SK-N-SH (cell line): Measurements from ENCODE around the gene BABAM2. TPM values are rescaled to one million over a fixed set of nuclear protein-coding genes. Genes with fewer than 3 reads are reported as not detected.
A peak's percentile ranks its signal among the peaks of the same experiment; 100 is the strongest.

Source experiments
- CTCF ChIA-PET: fragments of 300-600, 350-600 bp; formaldehyde crosslinking; extraction: SDS; loops from one replicate; lab custom pipeline; 2021; lab: Yijun Ruan, JAX
- POLR2A ChIA-PET: fragments of 350-600 bp; sonication (Branson Sonifier 250); formaldehyde crosslinking; extraction: SDS; loops from one replicate; lab custom pipeline; 2020; ENCODE audit warnings: antibody characterized with exemption, inconsistent platforms; lab: Yijun Ruan, JAX
- DNase-seq: peaks from one replicate; pipeline ENCODE4 v3.0.0; 2012
- H2AFZ ChIP-seq: fragments of 200-600 bp; sonication (generic); 2 replicates; pipeline ENCODE4 v1.8.1; 2016; ENCODE audit warnings: antibody characterized with exemption, mild to moderate bottlenecking, low read depth
- H3F3A ChIP-seq: fragments of 200-600 bp; sonication (generic); replicated peaks from 2 replicates; pipeline ENCODE3; 2016; ENCODE audit warnings: antibody characterized with exemption, mild to moderate bottlenecking; ENCODE audit not compliant: insufficient read depth
- H3K27ac ChIP-seq, 2 experiments: fragments of 200-500 bp in 1 of 2; fragments of 200-600 bp in 1 of 2; sonication (Bioruptor generic) in 1 of 2; sonication (generic), shearing (Covaris generic) in 1 of 2; 2 replicates each; pipeline versions ENCODE4 v1.5.1 to v1.6.1; 2014 to 2016; ENCODE audit warnings: low read depth in 2 of 2, inconsistent platforms in 1 of 2, low read length in 1 of 2, mild to moderate bottlenecking in 1 of 2, mixed read lengths in 1 of 2
- H3K27me3 ChIP-seq: fragments of 200-600 bp; sonication (generic), shearing (Covaris generic); 2 replicates; pipeline ENCODE4 v1.6.1; 2016; ENCODE audit warnings: mixed run types; ENCODE audit not compliant: insufficient read depth
- H3K36me3 ChIP-seq, 2 experiments: fragments of 200-500 bp in 1 of 2; fragments of 200-600 bp in 1 of 2; sonication (Bioruptor generic) in 1 of 2; sonication (generic) in 1 of 2; replicated peaks in 1 of 2; 2 replicates each; pipeline versions ENCODE3 to v1.5.1; 2014 to 2016; ENCODE audit warnings: low read length in 1 of 2, mild to moderate bottlenecking in 1 of 2; ENCODE audit not compliant: insufficient read depth in 2 of 2, control insufficient read depth in 1 of 2
- H3K4me1 ChIP-seq, 2 experiments: fragments of 200-500 bp in 1 of 2; fragments of 200-600 bp in 1 of 2; sonication (Bioruptor generic) in 1 of 2; sonication (generic), shearing (Covaris generic) in 1 of 2; 2 replicates each; pipeline versions ENCODE4 v1.5.1 to v1.6.1; 2014 to 2016; ENCODE audit warnings: low read depth in 1 of 2, low read length in 1 of 2, mixed run types in 1 of 2; ENCODE audit not compliant: insufficient read depth in 2 of 2, control insufficient read depth in 1 of 2
- H3K4me2 ChIP-seq: fragments of 200-600 bp; sonication (generic), shearing (Covaris generic); 2 replicates; pipeline ENCODE4 v1.6.1; 2017; ENCODE audit warnings: mixed run types
- H3K4me3 ChIP-seq, 2 experiments: fragments of 200-500 bp in 1 of 2; fragments of 200-600 bp in 1 of 2; sonication (Bioruptor generic) in 1 of 2; sonication (generic), shearing (Covaris generic) in 1 of 2; 2 replicates each; pipeline versions ENCODE4 v1.5.1 to v1.8.1; 2014 to 2016; ENCODE audit warnings: low read depth in 2 of 2, inconsistent platforms in 1 of 2, low read length in 1 of 2, mild to moderate bottlenecking in 1 of 2, mixed read lengths in 1 of 2, moderate library complexity in 1 of 2
- H3K79me2 ChIP-seq: fragments of 200-600 bp; sonication (generic); 2 replicates; pipeline ENCODE4 v1.8.1; 2017; ENCODE audit warnings: mild to moderate bottlenecking; ENCODE audit not compliant: insufficient read depth
- H3K9ac ChIP-seq: fragments of 200-600 bp; sonication (generic); 2 replicates; pipeline ENCODE4 v1.6.1; 2017; ENCODE audit warnings: mixed run types
- H3K9me2 ChIP-seq: fragments of 200-600 bp; sonication (generic); 2 replicates; pipeline ENCODE4 v1.6.1; 2017; ENCODE audit warnings: mixed run types
- H3K9me3 ChIP-seq: fragments of 200-600 bp; sonication (generic); 2 replicates; pipeline ENCODE4 v1.6.1; 2017; ENCODE audit warnings: mixed run types, mild to moderate bottlenecking, moderate library complexity
- H4K20me1 ChIP-seq: fragments of 200-600 bp; sonication (generic); 2 replicates; pipeline ENCODE4 v1.6.1; 2017; ENCODE audit warnings: mild to moderate bottlenecking, mixed run types; ENCODE audit not compliant: insufficient read depth
- CHD2 ChIP-seq: fragments of 150-350 bp; IDR thresholded peaks from 2 replicates; pipeline ENCODE4 v1.6.1; 2018; ENCODE audit warnings: low read length; ENCODE audit not compliant: partially characterized antibody
- ELF1 ChIP-seq: IDR thresholded peaks from 2 replicates; pipeline ENCODE4 v1.4.0; 2012
- FOXJ3 ChIP-seq: sonication (generic); formaldehyde crosslinking; IDR thresholded peaks from 2 replicates; pipeline ENCODE4 v1.5.1; 2020; ENCODE audit warnings: mild to moderate bottlenecking, missing genetic modification reagents
- GABPA ChIP-seq: IDR thresholded peaks from 2 replicates; pipeline ENCODE4 v1.4.0; 2012; ENCODE audit warnings: low read depth, mild to moderate bottlenecking
- JUND ChIP-seq: IDR thresholded peaks from 2 replicates; pipeline ENCODE4 v1.4.0; 2012
- MXI1 ChIP-seq: IDR thresholded peaks from 2 replicates; pipeline ENCODE4 v1.6.1; 2012; ENCODE audit warnings: mild to moderate bottlenecking, low read depth, low read length, improper control_type of control experiment
- NRF1 ChIP-seq: IDR thresholded peaks from 2 replicates; pipeline ENCODE4 v1.6.1; 2012; ENCODE audit warnings: low read depth, mild to moderate bottlenecking, low read length
- RCOR1 ChIP-seq: fragments of 150-350 bp; IDR thresholded peaks from 2 replicates; pipeline ENCODE4 v1.6.1; 2017; ENCODE audit warnings: antibody characterized with exemption, low read length
- RXRA ChIP-seq: IDR thresholded peaks from 2 replicates; pipeline ENCODE4 v1.4.0; 2012; ENCODE audit warnings: low read depth, mild to moderate bottlenecking, borderline replicate concordance
- SIN3A ChIP-seq: IDR thresholded peaks from 2 replicates; pipeline ENCODE4 v1.6.1; 2012; ENCODE audit warnings: low read depth, mild to moderate bottlenecking, low read length, moderate library complexity, borderline replicate concordance
- TAF1 ChIP-seq: IDR thresholded peaks from 2 replicates; pipeline ENCODE4 v1.6.1; 2012; ENCODE audit warnings: low read depth, mild to moderate bottlenecking, low read length, moderate library complexity, borderline replicate concordance
- TCF12 ChIP-seq: IDR thresholded peaks from 2 replicates; pipeline ENCODE4 v1.4.0; 2012
- TEAD4 ChIP-seq: IDR thresholded peaks from 2 replicates; pipeline ENCODE4 v1.4.0; 2012; ENCODE audit warnings: mild to moderate bottlenecking, borderline replicate concordance; ENCODE audit not compliant: insufficient read depth
- WGBS: methylation state at CpG from one replicate; pipeline ENCODE4 v1.1.6; 2017; ENCODE audit warnings: low lambda C conversion rate; 5-methylcytosine and 5-hydroxymethylcytosine counted together
- polyA plus RNA-seq, 3 experiments: library from polyadenylated mRNA; depleted of rRNA; stranded (reverse); fragments of >200 nt; gene quantifications; 2 replicates each; pipeline ENCODE4 v1.2.3, GENCODE V29; 2012
- TF ChIP-seq, protein P1 (sequence below): fragments of 150-350 bp; IDR thresholded peaks from 2 replicates; pipeline ENCODE4 v1.6.1; 2016; ENCODE audit warnings: mild to moderate bottlenecking, low read depth, low read length
- TF ChIP-seq, protein P2 (sequence below): IDR thresholded peaks from 2 replicates; pipeline ENCODE4 v1.4.0; 2012; ENCODE audit warnings: low read depth, borderline replicate concordance
- TF ChIP-seq, protein P3 (sequence below): fragments of 200-600 bp; sonication (generic); IDR thresholded peaks from 2 replicates; pipeline ENCODE4 v1.6.1; 2017; ENCODE audit warnings: antibody characterized with exemption, mild to moderate bottlenecking, moderate library complexity
- TF ChIP-seq, protein P4 (sequence below): fragments of 150-350 bp; IDR thresholded peaks from 2 replicates; pipeline ENCODE4 v1.6.1; 2017; ENCODE audit warnings: antibody characterized with exemption, low read length, low read depth, borderline replicate concordance
- TF ChIP-seq, protein P5 (sequence below): IDR thresholded peaks from 2 replicates; pipeline ENCODE4; 2012

Gene BABAM2
- polyA plus RNA-seq, 1 of the 3 experiments (the other 2 are of a cell fraction), result 34.0 TPM

DNA sequence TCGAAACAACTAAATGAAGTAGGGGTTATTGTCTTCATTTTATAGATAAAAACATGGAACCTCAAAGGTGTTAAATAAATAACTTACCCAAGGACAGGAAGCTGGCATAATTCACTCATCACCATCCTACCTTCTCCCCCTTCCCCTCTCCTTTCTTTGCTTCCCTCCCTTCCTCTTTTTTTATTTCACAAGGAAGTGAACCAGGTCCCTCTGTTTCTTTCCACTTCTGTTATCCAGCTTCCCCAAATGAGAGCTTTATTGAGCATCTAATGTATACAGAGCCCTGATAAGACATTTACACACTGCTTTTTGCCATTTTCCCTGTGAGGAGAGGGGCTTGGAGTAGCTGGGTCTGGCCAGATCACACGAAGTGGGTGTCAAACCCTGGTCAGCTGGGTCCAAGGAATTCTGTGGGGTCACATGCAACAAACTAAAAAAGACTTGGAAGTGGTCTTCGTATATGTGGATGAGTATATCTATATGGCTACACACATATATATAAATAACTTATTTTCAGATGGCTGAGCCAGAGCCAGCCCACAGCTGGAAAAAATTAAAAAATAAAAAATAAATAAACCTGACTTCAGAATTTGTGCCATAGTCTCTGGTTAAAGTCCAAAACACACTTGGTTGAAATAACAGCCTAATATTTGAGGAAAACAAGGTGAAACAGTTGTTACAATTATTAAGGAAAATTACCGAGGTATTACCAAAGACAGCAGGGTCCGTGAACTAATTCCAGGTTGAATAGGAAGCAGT lies 452.8 kb downstream of the BABAM2 start:
- ChIA-PET CTCF (interaction anchor here (0.9 to 1.2 kb wide), 3 partner anchors 10 to 17 kb away, joined by 3 to 4 read pairs (median 3); no protein-coding TSS in a partner anchor), POLR2A (no interaction called here)
- Histone ChIP-seq H3K9me3 (no peaks in the 10 kb centered on the region), H3K9ac (no peak overlapping the region), H3K9me2 (no peaks in the 10 kb centered on the region), H3K4me3 (no peak overlapping the region), H3K79me2 (no peaks in the 10 kb centered on the region), H3K4me1 (peaks cover 13 to 57% of the 10 kb centered on the region in 2 experiments; a peak in 2 of 4 replicates), H2AFZ (no peak overlapping the region), H3F3A (peaks cover 11% of the 10 kb centered on the region), H3K27me3 (no peaks in the 10 kb centered on the region), H4K20me1 (no peaks in the 10 kb centered on the region), H3K4me2 (no peak overlapping the region), H3K36me3 (no peaks in the 10 kb centered on the region), H3K27ac (peak overlapping the region; percentile 7 to 26; a peak in 2 of 4 replicates)
- TF ChIP-seq SIN3A (no peak), FOXJ3 (CRISPR knock-in tag) (no peak), TCF12 (peak; percentile 57)
- TF ChIP-seq, protein P1, sequence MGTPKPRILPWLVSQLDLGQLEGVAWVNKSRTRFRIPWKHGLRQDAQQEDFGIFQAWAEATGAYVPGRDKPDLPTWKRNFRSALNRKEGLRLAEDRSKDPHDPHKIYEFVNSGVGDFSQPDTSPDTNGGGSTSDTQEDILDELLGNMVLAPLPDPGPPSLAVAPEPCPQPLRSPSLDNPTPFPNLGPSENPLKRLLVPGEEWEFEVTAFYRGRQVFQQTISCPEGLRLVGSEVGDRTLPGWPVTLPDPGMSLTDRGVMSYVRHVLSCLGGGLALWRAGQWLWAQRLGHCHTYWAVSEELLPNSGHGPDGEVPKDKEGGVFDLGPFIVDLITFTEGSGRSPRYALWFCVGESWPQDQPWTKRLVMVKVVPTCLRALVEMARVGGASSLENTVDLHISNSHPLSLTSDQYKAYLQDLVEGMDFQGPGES, result no peak
- TF ChIP-seq, protein P2, sequence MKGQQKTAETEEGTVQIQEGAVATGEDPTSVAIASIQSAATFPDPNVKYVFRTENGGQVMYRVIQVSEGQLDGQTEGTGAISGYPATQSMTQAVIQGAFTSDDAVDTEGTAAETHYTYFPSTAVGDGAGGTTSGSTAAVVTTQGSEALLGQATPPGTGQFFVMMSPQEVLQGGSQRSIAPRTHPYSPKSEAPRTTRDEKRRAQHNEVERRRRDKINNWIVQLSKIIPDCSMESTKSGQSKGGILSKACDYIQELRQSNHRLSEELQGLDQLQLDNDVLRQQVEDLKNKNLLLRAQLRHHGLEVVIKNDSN, result no peak
- 87% methylated on average over 5 of the region's 5 CpGs for WGBS
- DNase-seq, result no peak

DNA sequence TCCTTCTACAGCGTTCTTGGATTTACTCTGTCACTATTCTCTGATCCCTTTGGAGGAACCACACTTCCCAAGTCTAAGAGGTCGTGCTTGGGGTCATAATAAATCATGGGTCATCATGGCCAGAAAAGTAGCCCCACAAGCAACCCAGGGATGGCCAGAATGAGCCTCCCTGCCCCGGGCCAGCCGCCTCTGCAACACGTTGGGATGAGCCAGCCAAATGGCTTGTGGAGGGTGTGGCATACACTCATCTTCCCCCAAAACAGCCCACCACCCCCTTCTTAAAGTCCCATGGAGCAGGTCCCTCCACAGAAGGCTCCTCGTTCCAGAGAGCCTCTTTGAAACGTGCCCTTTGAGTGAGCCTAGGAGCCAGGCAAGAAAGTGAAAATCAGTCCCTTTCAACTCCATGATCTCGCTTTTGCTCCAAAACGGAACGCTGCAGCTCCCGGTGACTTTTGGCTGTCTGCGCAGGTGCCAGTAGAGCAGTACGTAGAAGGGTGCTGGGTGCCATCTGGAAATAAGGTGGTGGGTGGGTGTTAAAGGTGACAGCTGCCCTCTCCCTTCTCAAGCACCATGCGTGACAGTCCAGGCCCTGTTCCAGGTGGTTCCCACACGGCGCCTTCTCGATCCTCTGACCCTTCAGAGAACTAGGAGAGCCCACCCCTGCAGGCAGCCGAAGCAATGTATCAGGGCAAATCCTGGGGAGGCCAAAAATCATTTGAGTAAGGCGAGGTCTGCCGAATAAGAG lies 453.6 kb downstream of the BABAM2 start:
- Histone ChIP-seq H3K36me3 (no peaks in the 10 kb centered on the region), H2AFZ (no peak overlapping the region), H3K4me1 (peaks cover 13 to 54% of the 10 kb centered on the region in 2 experiments; a peak in 2 of 4 replicates), H3K79me2 (no peaks in the 10 kb centered on the region), H4K20me1 (no peaks in the 10 kb centered on the region), H3K9me2 (no peaks in the 10 kb centered on the region), H3K4me3 (no peak overlapping the region), H3K27ac (no peak overlapping the region), H3K9ac (no peak overlapping the region), H3K27me3 (no peaks in the 10 kb centered on the region), H3F3A (peaks cover 11% of the 10 kb centered on the region), H3K9me3 (no peaks in the 10 kb centered on the region), H3K4me2 (no peak overlapping the region)
- POLR2A ChIA-PET, result no interaction called here
- 97% methylated on average over 17 of the region's 20 CpGs for whole genome bisulfite sequencing
- no peak for DNase-seq
- CTCF ChIA-PET, result interaction anchor here (1.2 kb wide), 1 partner anchor 10 kb away, joined by 3 read pairs; no protein-coding TSS in a partner anchor
- TF ChIP-seq ELF1 (no peak), TEAD4 (no peak), RXRA (no peak), NRF1 (no peak), MXI1 (no peak), TAF1 (no peak), CHD2 (no peak), GABPA (no peak), JUND (no peak), RCOR1 (no peak)
- TF ChIP-seq, protein P3, sequence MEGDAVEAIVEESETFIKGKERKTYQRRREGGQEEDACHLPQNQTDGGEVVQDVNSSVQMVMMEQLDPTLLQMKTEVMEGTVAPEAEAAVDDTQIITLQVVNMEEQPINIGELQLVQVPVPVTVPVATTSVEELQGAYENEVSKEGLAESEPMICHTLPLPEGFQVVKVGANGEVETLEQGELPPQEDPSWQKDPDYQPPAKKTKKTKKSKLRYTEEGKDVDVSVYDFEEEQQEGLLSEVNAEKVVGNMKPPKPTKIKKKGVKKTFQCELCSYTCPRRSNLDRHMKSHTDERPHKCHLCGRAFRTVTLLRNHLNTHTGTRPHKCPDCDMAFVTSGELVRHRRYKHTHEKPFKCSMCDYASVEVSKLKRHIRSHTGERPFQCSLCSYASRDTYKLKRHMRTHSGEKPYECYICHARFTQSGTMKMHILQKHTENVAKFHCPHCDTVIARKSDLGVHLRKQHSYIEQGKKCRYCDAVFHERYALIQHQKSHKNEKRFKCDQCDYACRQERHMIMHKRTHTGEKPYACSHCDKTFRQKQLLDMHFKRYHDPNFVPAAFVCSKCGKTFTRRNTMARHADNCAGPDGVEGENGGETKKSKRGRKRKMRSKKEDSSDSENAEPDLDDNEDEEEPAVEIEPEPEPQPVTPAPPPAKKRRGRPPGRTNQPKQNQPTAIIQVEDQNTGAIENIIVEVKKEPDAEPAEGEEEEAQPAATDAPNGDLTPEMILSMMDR, result no peak
- TF ChIP-seq, protein P1, result no peak
- TF ChIP-seq, protein P4, sequence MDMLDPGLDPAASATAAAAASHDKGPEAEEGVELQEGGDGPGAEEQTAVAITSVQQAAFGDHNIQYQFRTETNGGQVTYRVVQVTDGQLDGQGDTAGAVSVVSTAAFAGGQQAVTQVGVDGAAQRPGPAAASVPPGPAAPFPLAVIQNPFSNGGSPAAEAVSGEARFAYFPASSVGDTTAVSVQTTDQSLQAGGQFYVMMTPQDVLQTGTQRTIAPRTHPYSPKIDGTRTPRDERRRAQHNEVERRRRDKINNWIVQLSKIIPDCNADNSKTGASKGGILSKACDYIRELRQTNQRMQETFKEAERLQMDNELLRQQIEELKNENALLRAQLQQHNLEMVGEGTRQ, result no peak
- TF ChIP-seq, protein P5, sequence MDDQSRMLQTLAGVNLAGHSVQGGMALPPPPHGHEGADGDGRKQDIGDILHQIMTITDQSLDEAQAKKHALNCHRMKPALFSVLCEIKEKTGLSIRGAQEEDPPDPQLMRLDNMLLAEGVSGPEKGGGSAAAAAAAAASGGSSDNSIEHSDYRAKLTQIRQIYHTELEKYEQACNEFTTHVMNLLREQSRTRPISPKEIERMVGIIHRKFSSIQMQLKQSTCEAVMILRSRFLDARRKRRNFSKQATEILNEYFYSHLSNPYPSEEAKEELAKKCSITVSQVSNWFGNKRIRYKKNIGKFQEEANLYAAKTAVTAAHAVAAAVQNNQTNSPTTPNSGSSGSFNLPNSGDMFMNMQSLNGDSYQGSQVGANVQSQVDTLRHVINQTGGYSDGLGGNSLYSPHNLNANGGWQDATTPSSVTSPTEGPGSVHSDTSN, result no peak
